H9 (cell line): Measurements from ENCODE around the gene CATSPERZ. TPM values are rescaled to one million over a fixed set of nuclear protein-coding genes. Genes with fewer than 3 reads are reported as not detected.

ENCODE experiments used
- DNase-seq: peaks from one replicate; pipeline ENCODE4 v3.0.0-alpha.2; 2017
- H2AFZ ChIP-seq: one replicate; pipeline ENCODE4 v1.6.1; 2013; ENCODE audit warnings: mild to moderate bottlenecking, low read length, control low read depth, moderate library complexity
- H2AK5ac ChIP-seq: 2 replicates; pipeline ENCODE4 v1.6.1; 2013; ENCODE audit warnings: low read length, control low read depth, mixed read lengths; ENCODE audit not compliant: insufficient read length
- H2BK120ac ChIP-seq: one replicate; pipeline ENCODE4 v1.6.1; 2013; ENCODE audit warnings: low read depth, mild to moderate bottlenecking, low read length, control low read depth, inconsistent platforms; ENCODE audit not compliant: poor library complexity, severe bottlenecking
- H2BK12ac ChIP-seq: 2 replicates; pipeline ENCODE4 v1.6.1; 2013; ENCODE audit warnings: low read length, control low read depth, mixed read lengths, low read depth; ENCODE audit not compliant: insufficient read length
- H2BK15ac ChIP-seq: 2 replicates; pipeline ENCODE4 v1.6.1; 2013; ENCODE audit warnings: low read depth, low read length, control low read depth
- H2BK20ac ChIP-seq: one replicate; pipeline ENCODE4 v1.6.1; 2013; ENCODE audit warnings: low read depth, mild to moderate bottlenecking, low read length, control low read depth, inconsistent platforms; ENCODE audit not compliant: poor library complexity, severe bottlenecking
- H2BK5ac ChIP-seq: 2 replicates; pipeline ENCODE4 v1.6.1; 2013; ENCODE audit warnings: low read length, control low read depth, mixed read lengths; ENCODE audit not compliant: insufficient read length
- H3K14ac ChIP-seq: 2 replicates; pipeline ENCODE4 v1.6.1; 2013; ENCODE audit warnings: low read length, control low read depth; ENCODE audit not compliant: insufficient read depth
- H3K18ac ChIP-seq: 2 replicates; pipeline ENCODE4 v1.6.1; 2013; ENCODE audit warnings: low read depth, mild to moderate bottlenecking, mixed read lengths, low read length, control low read depth; ENCODE audit not compliant: insufficient read length
- H3K23ac ChIP-seq: 2 replicates; pipeline ENCODE4 v1.6.1; 2013; ENCODE audit warnings: low read length, control low read depth, mixed read lengths, low read depth; ENCODE audit not compliant: insufficient read length
- H3K23me2 ChIP-seq: 2 replicates; pipeline ENCODE4 v1.6.1; 2013; ENCODE audit warnings: low read depth, mild to moderate bottlenecking, mixed read lengths, low read length, control low read depth; ENCODE audit not compliant: insufficient read length, poor library complexity, severe bottlenecking
- H3K27ac ChIP-seq: 2 replicates; pipeline ENCODE4 v1.5.1; 2013; ENCODE audit warnings: low read length, control low read depth, mixed read lengths, low read depth; ENCODE audit not compliant: insufficient read length
- H3K27me3 ChIP-seq: 2 replicates; pipeline ENCODE4 v1.6.1; 2013; ENCODE audit warnings: low read length, control low read depth, inconsistent platforms; ENCODE audit not compliant: insufficient read depth
- H3K4ac ChIP-seq: 2 replicates; pipeline ENCODE4 v1.6.1; 2013; ENCODE audit warnings: low read depth, mild to moderate bottlenecking, control low read depth, inconsistent platforms, low read length, moderate library complexity
- H3K4me1 ChIP-seq: 2 replicates; pipeline ENCODE4 v1.6.1; 2013; ENCODE audit warnings: low read length, control low read depth, inconsistent platforms; ENCODE audit not compliant: insufficient read depth
- H3K4me2 ChIP-seq: 2 replicates; pipeline ENCODE4 v1.6.1; 2013; ENCODE audit warnings: low read length, control low read depth, mixed read lengths; ENCODE audit not compliant: insufficient read length, insufficient read depth
- H3K56ac ChIP-seq: 2 replicates; pipeline ENCODE4 v1.6.1; 2013; ENCODE audit warnings: low read depth, mild to moderate bottlenecking, mixed read lengths, low read length, control low read depth; ENCODE audit not compliant: insufficient read length
- H3K79me1 ChIP-seq: 2 replicates; pipeline ENCODE4 v1.6.1; 2013; ENCODE audit warnings: low read depth, mild to moderate bottlenecking, moderate library complexity, low read length, control low read depth, inconsistent platforms; ENCODE audit not compliant: insufficient read depth, poor library complexity, severe bottlenecking
- H3K79me2 ChIP-seq: 2 replicates; pipeline ENCODE4 v1.6.1; 2013; ENCODE audit warnings: low read length, control low read depth, inconsistent platforms; ENCODE audit not compliant: insufficient read depth
- H3K9ac ChIP-seq: 2 replicates; pipeline ENCODE4 v1.6.1; 2013; ENCODE audit warnings: low read length, control low read depth, mixed read lengths; ENCODE audit not compliant: insufficient read length; ENCODE audit errors: extremely low read depth
- H3K9me3 ChIP-seq: one replicate; pipeline ENCODE4 v1.6.1; 2013; ENCODE audit warnings: low read depth, low read length, inconsistent platforms; ENCODE audit not compliant: control insufficient read depth
- H3T11ph ChIP-seq: one replicate; pipeline ENCODE4 v1.6.1; 2013; ENCODE audit warnings: mild to moderate bottlenecking, low read length, control low read depth, inconsistent platforms
- H4K20me1 ChIP-seq: one replicate; pipeline ENCODE4 v1.6.1; 2013; ENCODE audit not compliant: control insufficient read depth, insufficient read length, insufficient read depth
- H4K5ac ChIP-seq: 2 replicates; pipeline ENCODE4 v1.6.1; 2013; ENCODE audit warnings: low read depth, mild to moderate bottlenecking, mixed read lengths, low read length, control low read depth; ENCODE audit not compliant: insufficient read length
- H4K8ac ChIP-seq: replicated peaks from 2 replicates; pipeline ENCODE4 v1.6.1; 2013; ENCODE audit warnings: low read length, control low read depth, mixed read lengths, low read depth; ENCODE audit not compliant: insufficient read length
- H4K91ac ChIP-seq: 2 replicates; pipeline ENCODE4 v1.6.1; 2013; ENCODE audit warnings: low read depth, mild to moderate bottlenecking, moderate library complexity, mixed read lengths, low read length, control low read depth; ENCODE audit not compliant: insufficient read length
- H3K27ac Mint-ChIP-seq, 3 experiments: 2 replicates in 2 of 3; 3 replicates in 1 of 3; pipeline ENCODE4 v1.8.0; 2020 to 2021; ENCODE audit warnings: mixed read lengths in 3 of 3, mild to moderate bottlenecking in 1 of 3, moderate library complexity in 1 of 3
- H3K27me3 Mint-ChIP-seq: 2 replicates; pipeline ENCODE4 v1.8.0; 2021; ENCODE audit warnings: low read depth, mild to moderate bottlenecking, moderate library complexity, mixed read lengths
- H3K36me3 Mint-ChIP-seq, 3 experiments: 2 replicates in 2 of 3; 3 replicates in 1 of 3; pipeline ENCODE4 v1.8.0; 2020 to 2021; ENCODE audit warnings: low read depth in 3 of 3, mixed read lengths in 3 of 3; ENCODE audit not compliant: insufficient read depth in 1 of 3
- H3K4me1 Mint-ChIP-seq, 2 experiments: 2 replicates each; pipeline ENCODE4 v1.8.0; 2020; ENCODE audit warnings: mixed read lengths in 2 of 2
- H3K4me3 Mint-ChIP-seq, 2 experiments: 2 replicates in 1 of 2; 3 replicates in 1 of 2; pipeline ENCODE4 v1.8.0; 2020 to 2021; ENCODE audit warnings: mild to moderate bottlenecking in 2 of 2, mixed read lengths in 2 of 2, moderate library complexity in 1 of 2
- H3K9me3 Mint-ChIP-seq, 2 experiments: 2 replicates in 1 of 2; 3 replicates in 1 of 2; pipeline ENCODE4 v1.8.0; 2020; ENCODE audit warnings: mild to moderate bottlenecking in 2 of 2, mixed read lengths in 2 of 2, moderate library complexity in 1 of 2
- WGBS: extraction: QIAGEN DNeasy Blood & Tissue Kit; methylation state at CpG from one replicate; pipeline ENCODE4 v1.1.7; 2013; ENCODE audit warnings: missing lambda C conversion rate, low lambda C conversion rate, mixed read lengths; ENCODE audit not compliant: insufficient read length; ENCODE audit errors: extremely low coverage; 5-methylcytosine and 5-hydroxymethylcytosine counted together
- total RNA-seq: library from RNA; stranded (reverse); gene quantifications from 2 replicates; pipeline ENCODE4 v1.2.1, GENCODE V29; 2021
- TF ChIP-seq, protein P1 (sequence below): fragments of 200-600 bp; sonication (generic); conservative IDR thresholded peaks from 3 replicates; pipeline ENCODE4 v1.8.0; 2021; ENCODE audit warnings: antibody characterized with exemption, mild to moderate bottlenecking

CATSPERZ gene
- total RNA-seq, 1 experiment from 2014 or later: 0.92 TPM

DNA sequence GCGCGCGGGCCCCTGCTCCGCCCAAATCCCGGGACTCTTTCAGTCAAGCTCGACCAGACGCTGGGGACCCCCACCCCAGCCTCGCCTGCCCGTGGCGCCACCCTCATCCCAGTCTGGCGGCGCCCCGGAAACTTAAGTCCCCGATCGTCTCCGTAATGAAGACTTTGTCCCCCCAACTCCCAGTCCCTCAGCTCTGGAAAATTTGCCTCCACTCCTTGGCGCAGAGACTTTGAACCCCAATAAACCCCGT lies 48.5 kb upstream of the CATSPERZ start:
- H3K18ac ChIP-seq: no peak overlapping the region
- TF ChIP-seq, protein P1, sequence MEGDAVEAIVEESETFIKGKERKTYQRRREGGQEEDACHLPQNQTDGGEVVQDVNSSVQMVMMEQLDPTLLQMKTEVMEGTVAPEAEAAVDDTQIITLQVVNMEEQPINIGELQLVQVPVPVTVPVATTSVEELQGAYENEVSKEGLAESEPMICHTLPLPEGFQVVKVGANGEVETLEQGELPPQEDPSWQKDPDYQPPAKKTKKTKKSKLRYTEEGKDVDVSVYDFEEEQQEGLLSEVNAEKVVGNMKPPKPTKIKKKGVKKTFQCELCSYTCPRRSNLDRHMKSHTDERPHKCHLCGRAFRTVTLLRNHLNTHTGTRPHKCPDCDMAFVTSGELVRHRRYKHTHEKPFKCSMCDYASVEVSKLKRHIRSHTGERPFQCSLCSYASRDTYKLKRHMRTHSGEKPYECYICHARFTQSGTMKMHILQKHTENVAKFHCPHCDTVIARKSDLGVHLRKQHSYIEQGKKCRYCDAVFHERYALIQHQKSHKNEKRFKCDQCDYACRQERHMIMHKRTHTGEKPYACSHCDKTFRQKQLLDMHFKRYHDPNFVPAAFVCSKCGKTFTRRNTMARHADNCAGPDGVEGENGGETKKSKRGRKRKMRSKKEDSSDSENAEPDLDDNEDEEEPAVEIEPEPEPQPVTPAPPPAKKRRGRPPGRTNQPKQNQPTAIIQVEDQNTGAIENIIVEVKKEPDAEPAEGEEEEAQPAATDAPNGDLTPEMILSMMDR: no peak
- H3K4ac ChIP-seq: no peak overlapping the region
- no peaks in the 10 kb centered on the region for H4K20me1 ChIP-seq
- H3K79me1 ChIP-seq: peaks cover 3% of the 10 kb centered on the region
- no peaks in the 10 kb centered on the region; a peak in 1 of 5 replicates for H3K9me3 Mint-ChIP-seq
- no peak overlapping the region for H3K56ac ChIP-seq
- WGBS: no CpG with 5 or more reads among the region's 18 CpGs
- no peak overlapping the region for H4K91ac ChIP-seq
- H4K5ac ChIP-seq: no peak overlapping the region
- H3K4me1 Mint-ChIP-seq: peaks cover 34 to 44% of the 10 kb centered on the region in 2 experiments
- no peak overlapping the region for H2BK5ac ChIP-seq
- H2AFZ ChIP-seq: no peak overlapping the region
- no peak overlapping the region for H3K27ac ChIP-seq
- DNase-seq: no peak
- H3K36me3 Mint-ChIP-seq: peaks cover 12 to 28% (median 24%) of the 10 kb centered on the region in 3 experiments; a peak in 6 of 7 replicates
- peak overlapping the region in 2 of 3 experiments; percentile 88 to 95; a peak in 2 of 7 replicates for H3K27ac Mint-ChIP-seq
- no peaks in the 10 kb centered on the region for H3K27me3 ChIP-seq
- H2BK120ac ChIP-seq: no peak overlapping the region
- peaks cover 9% of the 10 kb centered on the region; the same call in 1 of the 2 replicates for H3K4me1 ChIP-seq
- H3K9ac ChIP-seq: peak overlapping the region; percentile 33
- peak overlapping the region; percentile 24; the same call in 1 of the 2 replicates for H3K14ac ChIP-seq
- H2AK5ac ChIP-seq: no peak overlapping the region
- peak overlapping the region; percentile 85 to 98 for H3K4me3 Mint-ChIP-seq
- H3T11ph ChIP-seq: no peak overlapping the region
- no peaks in the 10 kb centered on the region for H3K27me3 Mint-ChIP-seq
- H2BK15ac ChIP-seq: no peak overlapping the region
- H4K8ac ChIP-seq: no peak overlapping the region
- H3K79me2 ChIP-seq: no peaks in the 10 kb centered on the region; the same call in 1 of the 2 replicates
- peaks cover 21% of the 10 kb centered on the region for H3K23me2 ChIP-seq
- no peak overlapping the region for H2BK12ac ChIP-seq
- H2BK20ac ChIP-seq: no peak overlapping the region
- no peaks in the 10 kb centered on the region for H3K9me3 ChIP-seq
- peak overlapping the region; percentile 76 for H3K4me2 ChIP-seq
- H3K23ac ChIP-seq: no peak overlapping the region
